Measurements from ENCODE around the gene TLCD4.
"Not testable (repeated sequence)": the region's sequence is repeated elsewhere in the genome, so short reads cannot be mapped to it uniquely, and the experiment has no call there.

TLCD4 gene

DNA sequence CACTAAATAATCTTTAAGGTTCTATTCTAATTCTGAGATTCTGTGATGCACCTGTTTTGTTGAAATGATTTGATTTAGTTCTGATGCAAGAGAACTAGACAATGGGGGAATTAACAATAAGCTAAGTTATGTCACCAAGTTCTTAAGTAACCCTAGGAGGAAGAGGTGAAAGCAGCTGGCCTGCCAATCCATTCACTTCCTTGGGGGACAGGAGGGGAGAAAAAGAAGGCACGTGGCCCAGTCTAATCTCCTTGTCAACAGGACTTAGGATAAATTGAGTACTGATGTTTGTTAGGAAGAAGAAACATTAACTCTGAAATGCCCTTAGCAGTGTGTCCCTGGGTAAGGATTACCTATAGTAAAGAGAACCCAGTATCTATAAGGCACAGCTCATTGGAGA, 36.9 kb downstream of the TLCD4 start:
- DNase-seq (ENCODE audit: low read depth), result no peak

DNA sequence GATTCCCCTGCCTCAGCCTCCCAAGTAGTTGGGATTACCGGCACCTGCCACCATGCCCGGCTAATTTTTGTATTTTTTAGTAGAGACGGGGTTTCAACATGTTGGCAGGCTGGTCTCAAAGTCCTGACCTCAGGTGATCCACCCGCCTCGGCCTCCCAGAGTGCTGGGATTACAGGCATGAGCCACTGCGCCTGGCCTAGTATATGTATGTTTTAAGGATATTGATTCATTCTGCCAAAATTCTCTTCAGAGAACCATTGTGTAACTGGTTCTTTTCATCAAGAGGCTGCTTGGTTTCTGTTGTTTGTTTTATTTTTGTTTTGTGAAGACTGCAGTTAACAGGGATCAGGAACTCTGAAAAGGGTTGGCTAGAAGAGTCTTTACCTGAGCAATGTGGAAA, 48.4 kb downstream of the TLCD4 start:
- DNase-seq (ENCODE audit: low read depth), result not testable (repeated sequence)

Measured in stromal cell of bone marrow (primary cell).